Skeletal muscle satellite cell (primary cell): ENCODE results near the gene RUFY1.

Experiments
- H3K27me3 ChIP-seq: 2 replicates; pipeline ENCODE4 v1.7.0; 2013; ENCODE audit warnings: low read length; ENCODE audit not compliant: control insufficient read depth, insufficient read depth
- H3K36me3 ChIP-seq: 2 replicates; pipeline ENCODE4 v1.7.0; 2013; ENCODE audit warnings: mild to moderate bottlenecking, control low read depth, low read length; ENCODE audit not compliant: insufficient read depth
- H3K4me1 ChIP-seq: 2 replicates; pipeline ENCODE4 v1.7.0; 2013; ENCODE audit warnings: low read length; ENCODE audit not compliant: control insufficient read depth, insufficient read depth
- H3K4me2 ChIP-seq: 2 replicates; pipeline ENCODE4 v1.7.0; 2013; ENCODE audit warnings: mild to moderate bottlenecking, low read length
- H3K4me3 ChIP-seq: 2 replicates; pipeline ENCODE4 v1.7.0; 2013; ENCODE audit warnings: low read length
- H3K9ac ChIP-seq: 2 replicates; pipeline ENCODE4 v1.7.0; 2013; ENCODE audit warnings: mild to moderate bottlenecking, low read depth, low read length, moderate library complexity
- H3K9me3 ChIP-seq: replicated peaks from 2 replicates; pipeline ENCODE4 v1.7.0; 2013; ENCODE audit warnings: mild to moderate bottlenecking, control low read depth, low read length

The RUFY1 gene

DNA sequence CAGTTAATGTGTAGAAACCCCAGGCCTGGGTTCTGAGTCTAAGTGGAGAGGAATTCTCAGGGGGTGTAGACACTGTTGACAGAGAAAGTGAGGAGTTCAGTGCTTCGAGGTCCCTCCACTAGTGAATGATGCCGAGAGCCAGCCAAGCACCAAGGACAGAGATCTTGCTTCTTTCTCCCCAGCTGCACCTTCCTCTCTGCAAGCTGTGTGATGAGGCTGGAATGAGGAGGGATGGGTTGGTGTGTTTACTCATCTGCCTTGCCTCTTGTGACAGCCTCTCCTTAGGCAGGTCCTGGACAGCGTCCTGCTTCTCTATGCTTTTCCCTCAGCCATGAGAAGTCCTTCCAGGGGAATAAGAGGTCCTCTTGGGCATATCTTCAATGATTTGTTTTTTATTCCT lies 37.8 kb downstream of the RUFY1 start:
- Histone ChIP-seq H3K4me1 (peaks cover 4% of the 10 kb centered on the region), H3K9me3 (no peaks in the 10 kb centered on the region), H3K36me3 (peaks cover 43% of the 10 kb centered on the region), H3K4me2 (no peak overlapping the region), H3K27me3 (no peaks in the 10 kb centered on the region), H3K4me3 (no peak overlapping the region), H3K9ac (no peak overlapping the region)

DNA sequence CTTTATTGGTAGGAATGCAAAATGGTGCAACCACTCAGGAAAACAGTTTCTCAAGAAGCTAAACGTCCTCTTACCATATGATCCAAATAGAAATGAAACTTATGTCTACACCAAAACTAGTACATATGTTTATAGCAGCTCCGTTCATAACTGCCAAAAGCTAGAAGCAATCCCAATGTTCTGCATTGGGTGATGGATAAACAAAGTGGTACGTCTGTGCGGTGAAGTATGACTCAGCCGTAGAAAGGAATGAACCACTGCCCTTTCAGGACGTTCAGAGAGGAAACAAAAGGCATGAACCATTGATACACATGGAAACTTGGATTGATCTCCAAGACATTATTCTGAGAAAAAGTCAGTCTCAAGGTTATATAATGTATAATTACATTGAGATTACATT lies 45.6 kb downstream of the RUFY1 start:
- Histone ChIP-seq H3K4me2 (no peak overlapping the region), H3K9me3 (no peaks in the 10 kb centered on the region), H3K36me3 (peaks cover 60% of the 10 kb centered on the region), H3K9ac (no peak overlapping the region), H3K4me3 (no peak overlapping the region), H3K4me1 (no peaks in the 10 kb centered on the region), H3K27me3 (no peaks in the 10 kb centered on the region)

DNA sequence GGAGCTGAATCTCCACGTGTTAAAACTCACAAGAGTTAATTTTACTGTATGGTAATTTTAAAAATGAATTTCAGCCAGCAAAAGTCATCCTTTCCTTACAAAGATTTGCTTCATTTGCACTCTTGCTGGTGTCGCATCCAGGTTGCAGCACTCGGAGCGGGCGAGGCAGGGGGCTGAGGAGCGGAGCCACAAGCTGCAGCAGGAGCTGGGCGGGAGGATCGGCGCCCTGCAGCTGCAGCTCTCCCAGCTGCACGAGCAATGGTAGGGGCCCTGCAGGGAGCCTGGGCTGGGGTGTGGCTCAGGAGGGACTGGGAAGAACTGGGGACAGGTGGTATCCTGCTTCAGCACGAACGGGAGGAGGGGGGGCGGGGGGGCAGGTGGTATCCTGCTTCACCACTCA lies 46.1 kb downstream of the RUFY1 start:
- H3K27me3 ChIP-seq = no peaks in the 10 kb centered on the region
- H3K4me1 ChIP-seq = no peaks in the 10 kb centered on the region
- no peak overlapping the region for H3K4me3 ChIP-seq
- H3K9ac ChIP-seq = no peak overlapping the region
- H3K4me2 ChIP-seq = no peak overlapping the region
- H3K36me3 ChIP-seq = peaks cover 59% of the 10 kb centered on the region
- H3K9me3 ChIP-seq = no peaks in the 10 kb centered on the region

DNA sequence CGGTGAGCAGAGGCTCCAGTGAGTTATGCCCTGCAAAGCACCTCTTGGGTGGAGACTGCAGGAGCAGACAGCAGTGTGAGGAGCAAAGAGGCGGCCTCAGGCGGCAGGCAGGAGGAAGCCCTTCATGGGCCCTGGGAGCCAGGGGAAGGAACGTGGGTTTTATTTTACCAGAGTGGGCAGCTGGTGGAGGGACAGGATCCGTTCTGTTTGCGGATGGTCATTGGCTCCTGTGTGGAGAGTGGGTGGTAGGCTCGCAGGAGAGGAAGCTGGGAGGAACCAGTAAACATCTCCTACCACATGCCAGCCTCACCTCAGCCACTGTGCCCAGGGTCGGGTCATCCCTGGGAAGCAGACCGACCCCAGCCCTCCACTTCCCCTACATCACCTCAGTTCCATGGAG lies 48.7 kb downstream of the RUFY1 start:
- Histone ChIP-seq H3K36me3 (peaks cover 58% of the 10 kb centered on the region), H3K9ac (no peak overlapping the region), H3K4me2 (no peak overlapping the region), H3K9me3 (no peaks in the 10 kb centered on the region), H3K4me3 (no peak overlapping the region), H3K4me1 (no peaks in the 10 kb centered on the region), H3K27me3 (no peaks in the 10 kb centered on the region)

DNA sequence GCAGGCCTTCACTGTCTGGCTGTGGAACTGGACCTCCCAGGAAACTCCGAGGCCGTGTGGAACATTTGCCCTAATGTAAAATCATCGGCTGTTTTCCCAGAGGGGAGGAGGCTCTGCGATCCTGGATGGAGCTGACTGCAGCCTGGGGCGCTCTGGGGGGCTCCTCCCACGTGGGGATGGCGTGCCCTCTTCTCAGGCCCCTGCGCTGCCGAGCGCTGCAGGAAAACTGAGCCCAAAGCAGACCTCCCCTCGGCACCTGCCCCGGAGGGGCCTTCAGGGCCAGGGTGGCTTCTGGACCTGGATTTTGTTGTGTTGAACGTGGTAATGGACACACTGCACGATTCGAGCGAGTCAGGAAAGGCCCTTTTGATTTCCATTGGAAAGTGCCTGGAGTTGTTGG lies 49.2 kb downstream of the RUFY1 start:
- H3K9me3 ChIP-seq = no peaks in the 10 kb centered on the region
- H3K27me3 ChIP-seq = no peaks in the 10 kb centered on the region
- H3K36me3 ChIP-seq = peaks cover 57% of the 10 kb centered on the region
- H3K4me1 ChIP-seq = no peaks in the 10 kb centered on the region
- no peak overlapping the region for H3K4me3 ChIP-seq
- no peak overlapping the region for H3K4me2 ChIP-seq
- H3K9ac ChIP-seq = no peak overlapping the region

DNA sequence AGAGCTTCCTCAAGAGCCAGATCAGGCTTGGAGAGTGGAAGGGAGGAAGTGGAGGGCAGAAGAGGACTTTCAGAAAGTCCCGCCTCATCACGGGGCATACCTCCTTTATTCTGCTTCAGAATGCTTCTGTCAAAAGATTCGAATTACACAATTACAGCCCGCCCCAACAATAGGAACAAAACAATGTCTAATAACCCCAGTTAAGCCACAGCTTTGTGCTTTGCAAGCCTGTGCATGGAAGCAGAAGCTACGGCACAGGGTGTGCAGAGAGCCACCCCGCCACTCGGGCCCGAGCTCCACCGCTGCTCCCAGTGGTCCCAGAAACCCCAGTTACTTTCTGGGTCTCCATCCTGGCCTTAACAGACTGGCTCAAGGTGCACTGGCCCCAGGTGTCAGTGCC lies 49.6 kb downstream of the RUFY1 start:
- Histone ChIP-seq H3K9me3 (no peaks in the 10 kb centered on the region), H3K27me3 (no peaks in the 10 kb centered on the region), H3K4me2 (no peak overlapping the region), H3K9ac (no peak overlapping the region), H3K4me1 (no peaks in the 10 kb centered on the region), H3K36me3 (peaks cover 55% of the 10 kb centered on the region), H3K4me3 (no peak overlapping the region)

DNA sequence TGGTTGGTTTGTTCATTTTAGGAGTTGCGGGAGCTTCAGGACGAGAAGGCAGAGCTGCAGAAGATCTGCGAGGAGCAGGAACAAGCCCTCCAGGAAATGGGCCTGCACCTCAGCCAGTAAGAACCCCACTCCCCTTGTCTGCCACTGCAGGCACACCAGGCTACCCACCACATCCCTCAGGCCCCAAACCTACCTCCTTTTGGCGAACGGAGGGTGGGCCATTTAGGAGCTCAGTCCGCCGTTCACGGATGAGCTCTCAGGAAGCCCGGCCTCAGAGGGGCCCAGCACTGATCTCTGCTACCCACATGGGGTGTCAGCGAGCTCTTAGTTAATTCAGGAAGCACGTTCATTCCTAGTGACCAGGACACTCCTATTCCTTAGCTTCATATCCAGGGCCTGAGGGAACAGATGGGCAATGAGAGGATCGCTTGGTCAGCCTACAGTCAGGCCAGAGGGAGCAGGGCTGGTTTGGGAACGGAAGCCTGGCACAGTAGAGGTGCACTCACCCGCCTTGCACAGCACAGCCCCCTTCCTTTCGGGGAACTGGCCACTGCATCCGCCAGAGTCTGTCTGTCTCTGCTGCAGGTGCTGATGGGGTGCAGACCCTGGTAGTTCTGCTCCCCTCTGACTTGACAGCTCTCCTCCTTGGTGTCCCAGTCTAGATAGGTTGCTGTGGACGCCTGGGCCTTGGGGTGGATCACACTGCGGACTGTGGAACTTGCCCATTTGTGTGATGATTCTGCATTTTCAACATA lies 51.7 kb downstream of the RUFY1 start:
- Histone ChIP-seq H3K36me3 (peaks cover 60% of the 10 kb centered on the region), H3K27me3 (no peaks in the 10 kb centered on the region), H3K4me2 (no peak overlapping the region), H3K4me3 (no peak overlapping the region), H3K9ac (no peak overlapping the region), H3K9me3 (no peaks in the 10 kb centered on the region), H3K4me1 (no peaks in the 10 kb centered on the region)

DNA sequence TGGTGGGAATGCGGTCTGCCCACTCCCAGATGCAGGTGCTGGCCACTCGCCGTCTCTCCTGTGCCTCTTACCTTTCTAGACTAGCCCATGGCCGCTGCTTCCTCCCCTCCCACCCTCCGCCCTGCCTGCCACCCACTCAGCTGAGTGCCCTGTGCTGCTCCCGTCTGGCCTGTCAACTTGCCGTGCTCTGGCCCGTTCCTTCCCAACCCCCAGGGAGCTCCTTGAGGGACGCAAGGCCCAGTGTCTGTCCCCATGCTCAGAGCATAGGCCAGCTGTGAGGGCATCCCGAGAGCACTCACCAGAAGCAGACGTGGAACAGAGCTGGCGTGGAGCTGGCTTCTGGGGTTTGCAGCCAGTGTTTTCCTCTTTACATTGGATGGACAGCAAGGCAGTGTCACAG lies 53.0 kb downstream of the RUFY1 start:
- Histone ChIP-seq H3K4me2 (no peak overlapping the region), H3K4me3 (no peak overlapping the region), H3K4me1 (no peaks in the 10 kb centered on the region), H3K27me3 (no peaks in the 10 kb centered on the region), H3K36me3 (peaks cover 67% of the 10 kb centered on the region), H3K9ac (no peak overlapping the region), H3K9me3 (no peaks in the 10 kb centered on the region)

DNA sequence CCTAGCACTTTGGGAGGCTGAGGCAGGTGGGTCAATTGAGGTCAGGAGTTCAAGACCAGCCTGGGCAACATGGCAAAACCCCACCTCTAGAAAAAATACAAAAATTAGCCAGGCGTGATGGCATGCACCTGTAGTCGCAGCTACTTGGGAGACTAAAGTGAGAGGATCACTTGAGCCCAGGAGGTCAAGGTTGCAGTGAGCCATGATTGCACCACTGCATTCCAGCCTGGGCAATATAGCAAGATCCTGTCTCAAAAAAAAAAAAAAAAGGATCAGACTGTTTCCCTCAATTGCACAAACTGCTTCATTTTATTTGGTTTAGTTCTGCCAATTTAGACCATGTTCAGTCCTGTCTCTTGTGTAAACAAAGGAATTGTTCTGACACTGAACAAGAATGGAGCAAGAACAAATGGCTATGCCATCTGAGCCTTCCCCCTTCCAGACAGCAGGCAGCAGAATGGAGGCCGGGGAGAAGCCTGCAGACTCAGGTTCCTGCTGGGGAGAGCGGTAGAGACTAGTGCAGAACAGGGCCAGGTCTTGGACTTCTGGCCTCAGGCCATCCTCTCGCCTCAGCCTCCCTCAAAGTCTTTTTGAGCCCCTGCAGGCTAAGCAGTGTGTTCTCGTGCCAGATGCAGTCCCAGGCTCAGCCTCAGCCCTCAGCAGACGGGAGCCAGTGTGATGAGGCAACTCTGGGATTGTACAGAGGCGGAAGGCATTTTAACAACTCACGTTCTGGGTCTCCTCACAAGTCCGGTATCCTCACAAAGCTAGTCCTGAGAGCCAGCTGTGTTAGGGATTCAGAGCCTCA lies 54.9 kb downstream of the RUFY1 start:
- Histone ChIP-seq H3K36me3 (peaks cover 63% of the 10 kb centered on the region), H3K4me1 (no peaks in the 10 kb centered on the region), H3K4me3 (no peak overlapping the region), H3K9ac (no peak overlapping the region), H3K4me2 (no peak overlapping the region), H3K9me3 (no peaks in the 10 kb centered on the region), H3K27me3 (no peaks in the 10 kb centered on the region)

DNA sequence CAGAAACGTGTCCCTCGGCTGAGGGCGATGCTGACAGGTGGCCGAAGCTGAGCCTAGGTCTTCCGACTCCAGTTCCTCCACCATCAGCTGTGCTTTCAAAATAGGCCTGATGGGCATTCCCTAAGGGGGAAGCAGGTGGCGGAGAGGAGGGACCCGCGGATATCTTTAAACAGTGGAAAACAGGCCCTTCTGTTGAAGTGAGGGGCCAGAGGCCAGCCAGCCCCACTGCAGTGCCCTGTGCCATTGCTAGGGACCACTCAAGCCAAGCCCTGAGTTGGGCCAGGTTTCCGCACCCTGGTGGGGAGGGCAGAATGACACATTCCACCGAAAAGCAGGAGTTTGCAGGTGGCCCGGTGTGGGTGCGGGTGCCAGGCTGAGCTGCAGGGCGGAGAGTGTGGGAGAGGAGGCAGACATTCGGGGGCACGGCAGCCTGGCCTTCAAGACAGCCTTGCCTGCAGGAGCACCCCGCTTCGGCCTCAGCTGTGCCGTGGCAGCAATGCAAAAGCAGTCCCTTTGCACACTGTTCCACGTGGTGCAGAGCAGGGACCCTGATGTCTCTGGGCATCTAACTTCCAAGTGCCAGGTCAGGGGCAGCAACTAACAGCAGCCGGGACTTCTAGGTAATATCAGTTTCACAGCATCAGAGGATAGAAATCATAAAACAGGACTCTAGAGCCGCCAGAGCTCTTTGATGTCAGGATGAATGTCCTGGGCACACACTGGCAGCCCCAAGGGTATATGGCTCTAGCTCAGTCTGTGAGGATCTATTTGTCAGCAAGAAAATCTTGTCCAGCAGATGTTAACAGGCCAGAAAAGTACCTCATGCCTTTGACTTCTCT lies 55.9 kb downstream of the RUFY1 start:
- Histone ChIP-seq H3K9ac (no peak overlapping the region), H3K4me3 (no peak overlapping the region), H3K4me1 (no peaks in the 10 kb centered on the region), H3K27me3 (no peaks in the 10 kb centered on the region), H3K9me3 (no peaks in the 10 kb centered on the region), H3K36me3 (peaks cover 70% of the 10 kb centered on the region), H3K4me2 (no peak overlapping the region)

DNA sequence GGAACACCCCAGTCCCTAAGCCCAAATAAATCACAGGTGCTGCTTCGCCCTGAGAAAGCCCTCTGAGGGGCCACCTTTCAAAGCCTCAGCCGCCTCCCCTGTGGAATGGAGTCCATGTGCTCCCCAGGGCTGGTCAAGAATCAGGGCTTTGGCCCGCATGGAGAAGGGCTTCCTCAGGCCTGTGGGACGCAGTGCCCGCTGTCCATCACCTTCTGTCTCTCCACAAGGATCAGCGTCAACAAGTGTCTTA lies 56.5 kb downstream of the RUFY1 start:
- Histone ChIP-seq H3K4me3 (no peak overlapping the region), H3K4me1 (peaks cover 3% of the 10 kb centered on the region), H3K36me3 (peaks cover 72% of the 10 kb centered on the region), H3K9me3 (no peaks in the 10 kb centered on the region), H3K4me2 (no peak overlapping the region), H3K9ac (no peak overlapping the region), H3K27me3 (no peaks in the 10 kb centered on the region)
